Esophagus squamous epithelium (tissue), 4 donors: ENCODE results near the gene IL20RB.

Experiments used
- CTCF ChIP-seq, 6 experiments: fragments of 450-650 bp in 4 of 6; fragments of 200-600 bp in 2 of 6; sonication (generic) in 2 of 6; IDR thresholded peaks; one replicate each; pipeline ENCODE4 v1.5.1; 2016 to 2019; ENCODE audit warnings: antibody characterized with exemption in 6 of 6, mild to moderate bottlenecking in 4 of 6, moderate library complexity in 4 of 6
- POLR2A ChIP-seq, 4 donors: fragments of 450-650 bp; IDR thresholded peaks; one replicate each; pipeline ENCODE4 v1.6.1; 2017; ENCODE audit warnings: antibody characterized with exemption in 4 of 4, mild to moderate bottlenecking in 4 of 4, moderate library complexity in 3 of 4

- no peak for TF ChIP-seq CTCF (IDR thresholded peaks at IDR 0.05)
- TF ChIP-seq POLR2A (IDR thresholded peaks at IDR 0.05): no peak
These were observed 89.0 kb downstream of the IL20RB start for GRCh38 chr3:137046747-137047146.
